NCI-H1436 (cell line): Measurements from ENCODE around the gene METAP1D.
"Not testable (repeated sequence)": the region's sequence is repeated elsewhere in the genome, so short reads cannot be mapped to it uniquely, and the experiment has no call there.

Source experiments
- DNase-seq: peaks from one replicate; lab custom pipeline; 2025; lab: John Stamatoyannopoulos, UW

The METAP1D gene

DNA sequence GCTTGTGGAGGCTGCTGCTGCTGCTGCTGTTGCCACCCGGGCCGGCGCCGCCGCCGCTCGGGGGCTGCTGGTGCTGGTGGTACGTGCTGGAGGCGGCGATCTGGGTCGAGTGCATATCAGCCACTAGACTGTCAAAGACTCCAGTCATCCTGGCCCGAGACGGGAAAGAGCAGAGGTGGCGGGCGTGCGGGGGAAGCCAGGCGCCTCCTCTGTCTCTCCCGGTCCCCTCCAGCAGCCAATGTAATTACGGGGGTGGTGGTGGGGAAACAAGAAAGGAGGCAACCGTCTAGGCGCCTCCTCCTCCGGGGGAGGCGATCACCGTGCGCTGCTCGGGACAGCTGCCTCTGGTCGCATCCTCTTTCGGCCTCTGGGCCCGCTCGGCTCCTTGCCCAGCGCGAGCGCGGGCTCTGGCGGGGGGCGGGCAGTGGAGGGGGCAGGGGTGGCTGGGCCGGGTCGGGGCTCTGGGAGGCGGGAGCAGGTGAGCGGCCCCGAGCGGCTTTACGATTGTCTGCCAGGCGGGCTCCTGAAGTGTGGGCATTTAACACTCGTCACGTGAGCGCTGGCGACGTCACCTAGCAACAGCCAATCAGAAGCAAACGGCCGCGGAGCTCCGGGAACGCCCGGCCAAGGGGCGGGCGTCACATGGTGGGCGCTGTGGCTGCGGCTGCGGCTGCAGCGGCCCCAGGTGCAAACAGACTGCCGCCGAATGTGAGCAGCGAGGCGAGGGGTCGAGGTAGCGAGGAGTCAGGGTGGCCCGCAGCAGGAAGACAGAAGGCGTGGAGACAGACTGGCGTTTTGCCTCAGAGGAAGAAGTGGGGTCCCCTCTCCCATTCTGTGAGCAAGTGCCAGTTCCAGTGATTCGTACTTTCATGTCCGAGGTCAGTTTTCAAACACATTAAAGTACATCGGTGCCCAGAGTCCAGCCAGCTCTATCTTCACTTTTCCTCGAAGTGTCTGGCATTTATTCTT, 102.9 kb downstream of the METAP1D start, which contains the start of gene DLX2:
TSS of gene DLX2 (minus strand) at position 510 of the 969 bp plus-strand sequence. CDS start at position 148, 362 bp downstream.
- peak; percentile 97 for DNase-seq

DNA sequence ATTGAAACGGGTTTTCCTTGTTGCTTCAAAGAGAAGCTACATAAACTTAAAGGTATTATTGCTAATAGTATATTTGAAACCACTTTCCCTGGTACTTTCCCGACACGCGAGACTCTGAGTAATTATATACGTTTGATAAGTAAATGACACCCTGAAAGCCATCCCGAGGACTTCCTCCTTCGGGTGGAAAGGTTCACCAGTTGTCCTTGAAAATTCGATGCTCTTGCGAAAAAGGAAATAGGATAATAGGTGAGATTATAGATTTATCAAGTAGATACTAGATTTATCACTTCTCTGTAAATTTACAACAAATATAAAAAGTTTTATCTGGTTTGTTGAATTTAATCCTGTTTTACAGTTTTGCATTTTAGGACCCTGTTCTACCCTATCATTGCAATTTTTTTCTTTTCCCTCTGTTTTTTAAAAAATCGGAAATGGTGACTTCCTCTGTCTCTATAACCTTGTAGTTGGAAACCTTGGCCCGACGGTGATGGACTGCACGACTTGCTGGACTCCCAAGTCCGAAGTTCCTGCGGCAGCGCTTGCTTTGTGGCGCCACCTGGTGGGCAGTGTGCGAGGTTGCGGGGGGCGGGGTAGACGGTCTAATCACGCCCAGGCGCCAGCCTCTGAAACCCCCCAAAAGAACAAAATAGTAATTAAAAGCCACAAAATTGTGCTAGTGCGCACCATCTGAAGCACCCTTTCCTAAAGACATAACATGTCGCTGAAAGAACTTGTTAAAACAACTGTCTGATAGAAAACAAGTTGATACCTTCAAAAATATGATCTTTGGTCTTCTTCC, 103.9 kb downstream of the METAP1D start:
- DNase-seq = no peak

DNA sequence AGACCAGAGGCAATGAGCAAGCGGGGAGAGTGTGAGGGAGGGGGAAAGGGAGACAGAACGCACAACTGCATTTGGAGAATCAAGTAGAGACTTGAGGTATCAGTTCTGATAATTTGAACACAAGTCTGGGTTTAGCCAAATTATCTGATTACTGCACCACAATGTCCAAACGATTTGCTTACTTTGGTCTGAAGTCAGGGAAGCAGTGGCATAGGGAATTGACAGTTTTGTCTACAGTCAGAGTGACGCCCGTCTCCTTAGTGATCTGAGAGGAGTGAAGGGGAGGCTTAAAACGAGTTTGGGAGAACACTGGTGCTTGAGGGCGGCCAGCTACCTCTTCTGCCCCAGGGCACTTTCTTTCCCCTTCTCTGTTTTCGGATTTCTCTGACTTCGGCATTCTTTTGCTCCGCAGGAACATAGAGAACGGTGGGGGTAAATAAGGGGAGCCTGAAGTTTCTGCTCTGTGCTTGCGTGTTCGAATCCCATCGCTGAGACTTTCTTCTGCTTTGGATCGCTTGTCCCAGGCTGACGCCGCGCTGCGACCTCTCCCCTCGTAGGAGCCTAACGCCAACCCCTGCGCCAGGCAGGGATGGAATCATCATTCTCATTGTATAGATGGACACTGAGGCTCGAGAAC, 105.8 kb downstream of the METAP1D start:
- no peak for DNase-seq

DNA sequence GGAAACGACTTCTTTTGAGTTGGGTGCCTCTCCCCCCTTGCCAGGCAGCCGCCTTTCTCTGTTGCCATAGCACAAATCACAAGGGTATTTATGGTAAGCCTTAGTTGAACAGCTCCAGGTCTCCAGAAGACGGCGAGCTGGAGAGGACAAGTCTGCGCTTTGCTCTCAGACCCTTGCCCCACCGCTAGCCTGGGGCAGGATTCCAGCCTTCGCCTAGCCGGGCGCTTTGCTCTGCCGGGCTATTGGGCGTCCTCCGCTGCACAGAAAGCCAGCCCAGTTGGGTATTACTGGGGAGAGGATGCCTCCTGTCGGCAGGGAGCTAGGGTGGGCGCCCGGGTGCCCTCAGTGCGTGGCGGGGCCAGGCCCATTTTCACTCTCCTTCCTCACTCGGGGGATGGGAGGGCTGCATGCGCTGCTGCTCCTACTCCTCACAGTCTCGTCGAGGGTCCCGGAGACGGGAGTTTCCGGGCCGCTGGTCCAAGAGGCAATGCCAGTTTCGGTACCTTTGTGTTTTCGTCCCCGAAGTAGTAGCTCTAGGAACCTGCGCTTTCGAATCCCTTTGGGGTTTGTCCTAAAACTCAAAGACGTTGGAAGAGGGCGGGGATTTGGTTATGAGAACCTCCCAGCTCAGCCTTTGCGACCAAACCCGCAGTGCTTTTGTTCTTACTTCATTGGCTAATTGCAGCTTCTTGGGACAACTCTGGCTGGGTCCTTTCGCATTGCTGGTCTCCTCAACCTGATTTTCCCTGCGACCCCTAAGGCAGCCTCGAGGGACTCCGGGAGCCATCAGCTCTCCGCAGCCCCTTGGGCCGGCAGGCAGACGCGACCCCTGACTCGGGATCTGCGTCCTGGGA, 106.6 kb downstream of the METAP1D start:
- DNase-seq = no peak

DNA sequence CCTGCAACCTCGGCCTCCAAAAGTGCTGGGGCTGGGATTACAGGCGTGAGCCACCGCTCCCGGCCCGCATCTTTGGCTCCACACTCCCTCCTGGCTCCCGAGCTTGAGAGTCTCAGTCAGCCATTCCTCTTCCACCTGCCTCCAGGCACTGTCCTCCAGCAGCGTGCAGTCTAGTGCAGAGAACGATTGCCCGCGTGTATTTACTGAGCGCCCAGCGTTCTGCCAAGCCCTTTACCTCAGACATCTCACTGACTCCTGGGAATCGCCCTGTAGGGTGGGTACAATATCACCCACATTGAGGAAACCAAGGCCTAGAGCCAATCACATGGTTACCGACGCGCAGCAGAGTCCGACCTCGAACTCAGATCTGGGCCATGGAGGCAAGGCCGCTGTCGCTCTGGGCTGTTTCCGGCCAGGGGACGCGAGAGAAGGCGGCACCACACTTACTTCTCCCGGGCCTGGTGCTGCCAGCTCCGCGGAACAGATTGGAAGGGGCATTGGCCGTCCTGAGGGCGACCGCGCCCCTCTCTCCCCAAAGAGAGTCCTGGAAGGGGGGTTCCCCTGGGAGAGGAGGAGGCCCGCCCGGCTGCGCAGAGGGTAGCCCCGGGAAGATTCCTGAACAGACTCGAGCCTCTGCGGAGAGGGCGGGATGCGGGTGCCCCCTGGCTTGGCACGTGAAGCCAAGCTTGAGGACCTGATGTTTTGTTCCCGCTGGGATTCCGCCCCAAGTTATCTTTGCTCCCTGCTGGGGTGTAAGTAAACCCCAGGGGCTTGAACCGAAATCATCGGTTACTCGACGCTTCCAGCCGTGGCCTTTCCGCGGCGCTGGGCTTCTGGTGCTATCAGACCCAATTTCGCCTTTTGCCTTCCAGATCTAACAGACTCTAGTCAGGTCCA, 108.2 kb downstream of the METAP1D start:
- no peak for DNase-seq

DNA sequence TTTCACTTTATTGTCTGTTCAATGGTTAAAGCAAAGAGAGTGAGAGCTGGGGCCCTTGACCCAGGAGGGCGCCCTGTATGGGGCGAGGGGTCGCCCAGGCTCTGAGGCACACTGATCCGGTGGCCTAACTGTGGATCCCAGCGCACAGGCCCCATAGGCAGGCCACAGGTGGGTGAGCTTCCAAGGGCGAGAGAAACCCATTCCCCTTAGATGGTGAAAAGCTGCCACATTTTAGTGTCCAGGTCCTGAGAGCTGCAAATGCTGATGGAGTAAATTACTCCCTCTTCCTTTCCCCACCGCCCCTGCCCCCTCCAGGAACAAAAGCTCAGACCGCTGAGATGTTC, 108.8 kb downstream of the METAP1D start:
- DNase-seq = no peak

DNA sequence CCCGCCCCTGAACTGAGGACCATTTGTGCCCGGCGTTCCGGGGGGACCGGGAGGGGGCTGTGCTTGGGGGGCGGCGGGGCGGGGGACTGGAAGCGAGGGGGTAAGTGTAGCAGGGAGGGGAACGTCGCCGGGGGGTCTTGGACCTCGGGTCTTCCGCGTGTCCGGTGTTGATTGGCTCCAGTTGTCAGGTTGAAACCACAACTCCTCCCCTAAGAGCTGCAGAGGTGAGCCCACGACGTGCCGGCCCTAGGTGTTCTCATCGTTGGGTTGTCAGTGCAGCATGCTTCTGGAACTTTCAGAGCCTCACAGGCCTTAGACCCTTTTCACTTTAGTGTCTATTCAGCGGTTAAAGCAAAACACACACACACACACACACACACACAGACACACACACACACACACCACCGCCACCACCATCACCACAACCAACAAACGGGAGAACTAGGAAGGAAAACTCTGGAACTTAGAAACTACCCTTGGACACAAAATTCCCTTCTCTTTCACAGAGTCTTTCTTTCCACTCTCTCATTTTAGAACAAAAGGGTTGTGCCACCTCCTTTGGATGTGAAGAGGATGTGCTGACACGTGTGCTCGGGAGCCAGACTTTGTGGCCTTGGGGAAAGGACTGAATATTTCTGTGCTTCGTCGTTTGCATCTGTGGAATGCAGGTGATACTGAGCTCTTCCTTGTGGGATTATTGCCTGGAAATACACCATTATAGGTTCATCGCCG, 109.7 kb downstream of the METAP1D start:
- DNase-seq = no peak

DNA sequence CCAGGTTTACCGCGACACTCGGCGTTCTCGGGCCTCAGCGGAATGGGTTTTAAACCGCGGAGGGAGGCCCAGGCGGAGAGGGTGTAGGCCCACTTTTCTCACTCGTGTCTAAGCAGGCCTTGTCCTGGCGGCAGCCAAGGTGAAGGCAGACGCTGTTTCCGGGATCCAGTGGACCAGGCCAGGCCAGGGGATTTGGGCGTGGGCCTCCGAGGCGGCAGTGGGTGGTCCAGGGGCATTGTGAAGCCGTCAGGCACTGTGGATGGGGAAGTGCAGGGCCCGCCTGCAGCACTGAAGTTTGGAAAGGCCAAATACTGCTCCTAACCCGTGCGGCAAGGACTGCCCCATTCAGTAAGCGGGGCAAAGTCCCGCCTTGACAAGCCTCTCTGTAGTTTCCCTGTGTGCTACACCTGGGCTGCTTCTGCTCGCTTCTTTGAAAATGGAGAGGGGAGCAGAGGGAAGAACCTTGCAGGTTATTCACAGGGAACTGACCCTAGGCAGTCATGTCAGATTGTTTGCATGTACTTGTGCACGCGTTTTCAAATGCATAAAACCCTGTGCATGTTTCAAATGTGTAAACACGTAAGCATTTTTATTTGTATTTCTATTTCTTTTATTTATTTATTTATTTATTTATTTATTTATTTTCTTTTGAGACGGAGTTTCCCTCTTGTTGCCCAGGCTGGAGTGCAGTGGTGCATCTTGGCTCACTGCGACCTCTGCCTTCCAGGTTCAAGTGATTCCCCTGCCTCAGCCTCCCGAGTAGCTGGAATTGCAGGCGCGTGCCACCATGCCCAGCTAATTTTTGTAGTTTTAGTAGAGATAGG, 110.4 kb downstream of the METAP1D start:
- no peak for DNase-seq

DNA sequence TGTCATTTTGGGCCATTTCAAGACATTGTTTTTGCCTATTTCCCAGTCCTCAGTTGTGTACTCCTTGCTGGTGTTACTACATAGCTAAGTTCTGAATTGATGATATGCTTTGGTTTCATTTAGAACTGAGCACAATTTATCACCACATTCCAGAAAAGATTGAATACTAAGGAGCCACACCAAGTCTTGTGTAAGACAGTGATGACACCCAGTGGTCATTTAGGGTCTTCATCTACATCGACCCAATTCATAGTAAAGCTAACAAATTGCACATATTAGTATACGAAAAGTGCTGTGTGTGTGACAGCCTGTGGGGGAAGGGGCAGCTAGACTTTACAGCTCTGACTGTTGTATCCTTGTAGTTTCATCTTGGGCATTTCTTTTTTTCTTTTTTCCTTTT, 113.9 kb downstream of the METAP1D start:
- DNase-seq = peak; percentile 9

DNA sequence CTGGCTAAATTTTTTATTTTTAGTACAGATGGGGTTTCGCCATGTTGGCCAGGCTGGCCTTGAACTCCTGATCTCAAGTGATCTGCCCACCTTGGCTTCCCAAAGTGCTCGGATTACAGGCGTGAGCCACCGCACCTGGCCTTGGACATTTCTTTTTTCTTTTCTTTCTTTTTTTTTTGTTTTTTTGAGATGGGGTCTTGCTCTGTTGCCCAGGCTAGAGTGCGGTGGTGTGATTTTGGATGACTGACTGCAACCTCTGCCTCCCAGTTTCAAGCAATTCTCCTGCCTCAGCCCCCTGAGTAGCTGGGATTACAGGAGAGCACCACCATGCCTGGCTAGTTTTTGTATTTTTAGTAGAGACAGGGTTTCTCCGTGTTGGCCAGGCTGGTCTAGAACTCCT, 114.4 kb downstream of the METAP1D start:
- not testable (repeated sequence) for DNase-seq

DNA sequence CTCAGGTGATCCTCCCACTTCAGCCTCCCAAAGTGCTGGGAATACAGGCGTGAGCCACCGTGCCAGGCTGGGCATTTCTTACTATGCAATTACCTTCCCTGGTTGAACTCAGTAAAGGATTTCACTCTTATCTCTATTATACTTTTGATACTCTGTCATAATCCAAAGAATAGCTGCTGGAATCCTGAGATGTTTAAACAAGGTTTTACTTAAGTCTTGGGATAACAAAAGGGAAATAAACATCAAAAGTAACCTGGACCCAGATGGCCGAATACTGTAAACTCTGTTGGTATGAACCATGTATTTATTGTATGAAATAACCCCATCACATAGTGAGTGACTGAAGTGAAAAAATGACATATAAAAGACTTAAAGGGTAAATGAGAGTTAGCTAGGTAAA, 114.8 kb downstream of the METAP1D start:
- no peak for DNase-seq

DNA sequence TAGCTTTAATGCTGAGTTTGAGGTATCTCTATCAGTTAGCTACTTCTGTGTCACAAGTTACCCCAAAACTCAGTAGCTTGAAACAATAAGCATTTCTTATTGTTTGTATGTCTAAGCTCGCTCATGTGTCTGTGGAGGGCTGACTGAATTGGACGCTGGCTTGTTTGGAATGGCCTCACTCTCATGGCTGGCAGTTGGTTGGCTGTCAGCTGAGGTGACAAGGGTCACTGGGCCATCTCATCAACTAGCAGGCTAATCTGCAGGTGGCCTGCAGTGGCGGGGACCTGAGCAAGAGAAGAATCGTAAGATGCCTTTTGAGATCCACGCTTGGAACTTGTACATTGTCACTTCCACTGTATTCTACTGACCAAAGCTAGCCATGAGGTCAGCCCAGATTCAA, 116.4 kb downstream of the METAP1D start:
- DNase-seq = no peak

DNA sequence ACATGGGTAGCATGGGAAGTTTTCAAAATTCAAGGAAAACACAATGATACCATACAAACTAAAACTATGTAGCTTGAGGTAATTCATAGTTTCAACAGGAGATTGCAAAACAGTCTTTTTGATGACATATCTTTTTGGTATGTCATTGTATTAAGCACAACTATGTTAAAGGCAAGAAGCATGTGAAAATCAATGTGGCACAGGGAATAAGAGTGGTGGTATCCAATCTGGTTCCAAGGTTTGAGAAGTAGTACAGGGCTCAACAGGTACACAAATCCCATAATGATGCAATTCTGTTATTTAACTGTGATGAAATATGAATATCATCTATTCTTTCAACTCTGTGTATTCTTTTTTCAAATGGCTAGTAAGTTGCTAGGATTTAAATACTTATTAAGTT, 119.3 kb downstream of the METAP1D start:
- DNase-seq = no peak

DNA sequence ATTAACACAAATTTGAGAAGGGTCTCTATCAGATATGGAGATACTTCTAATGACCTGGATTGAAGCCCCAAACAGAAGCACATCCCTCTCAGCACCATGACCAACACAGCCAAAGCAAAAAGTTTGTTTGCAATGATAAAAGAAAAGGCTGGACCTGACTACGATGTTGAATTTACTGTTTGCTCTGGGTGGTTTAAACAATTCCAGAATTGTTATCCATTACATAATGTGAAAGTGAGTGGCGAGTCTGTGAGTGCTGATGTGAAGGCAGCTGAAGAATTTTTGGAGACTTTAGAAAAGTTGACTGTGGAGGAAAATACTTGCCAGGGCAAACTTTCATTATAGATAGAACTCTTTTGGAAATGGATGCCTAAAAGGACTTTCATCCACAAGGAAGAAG, 120.4 kb downstream of the METAP1D start:
- no peak for DNase-seq

DNA sequence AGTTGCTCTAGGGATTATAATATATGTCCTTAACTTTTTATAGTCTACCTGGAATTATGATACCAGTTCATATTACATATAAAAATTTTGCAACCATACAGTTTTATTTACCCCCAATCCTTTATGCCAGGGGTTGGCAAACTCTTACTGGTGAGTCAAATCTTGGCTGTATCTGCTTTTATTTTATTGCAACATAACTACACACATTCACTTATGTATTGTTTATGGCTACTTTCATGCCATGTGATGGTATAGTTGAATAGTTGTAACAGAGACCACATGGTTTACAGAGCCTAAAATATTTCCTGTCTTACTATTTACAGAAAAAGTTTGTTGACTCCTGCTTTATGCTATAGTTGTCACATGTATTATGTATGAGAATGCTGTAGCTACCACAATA, 128.7 kb downstream of the METAP1D start:
- DNase-seq = no peak

DNA sequence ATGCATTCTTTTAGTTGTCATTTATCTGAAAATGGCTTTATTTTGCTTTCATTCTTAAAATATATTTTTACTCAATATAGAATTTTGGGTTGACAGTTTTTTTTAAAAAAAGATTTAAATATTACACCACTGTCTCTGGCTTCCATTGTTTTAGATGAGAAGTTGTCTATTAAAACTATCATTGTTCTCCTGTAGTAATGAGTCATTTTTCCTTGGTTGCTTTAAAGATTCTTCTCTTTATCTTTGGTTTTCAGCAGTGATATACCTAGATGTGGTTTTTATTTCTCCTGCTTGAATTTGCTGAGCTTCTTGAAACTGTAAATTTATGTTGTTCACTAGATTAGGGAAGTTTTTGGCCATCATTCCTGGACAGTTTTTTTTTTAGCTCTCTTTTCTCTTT, 129.7 kb downstream of the METAP1D start:
- no peak for DNase-seq
